Spinal cord (tissue), 10 donors: ENCODE data around the gene ANGPTL2. TPM values are rescaled to one million over a fixed set of nuclear protein-coding genes. Genes with fewer than 3 reads are reported as not detected.

ENCODE experiments used
- DNase-seq, 6 donors: peaks; one replicate each; pipeline versions ENCODE4 v3.0.0 to v3.0.0-alpha.2; 2013 to 2015; ENCODE audit warnings: low spot score in 6 of 6, low read depth in 4 of 6
- H3K27ac ChIP-seq: one replicate; pipeline ENCODE4 v1.5.1; 2013; ENCODE audit warnings: low read depth, low read length, control low read depth
- H3K27me3 ChIP-seq: one replicate; pipeline ENCODE4 v1.6.1; 2013; ENCODE audit warnings: low read length; ENCODE audit not compliant: control insufficient read depth, insufficient read depth
- H3K36me3 ChIP-seq: one replicate; pipeline ENCODE4 v1.6.1; 2013; ENCODE audit warnings: low read length; ENCODE audit not compliant: control insufficient read depth, insufficient read depth
- H3K4me1 ChIP-seq: one replicate; pipeline ENCODE4 v1.6.1; 2013; ENCODE audit warnings: low read length; ENCODE audit not compliant: control insufficient read depth, insufficient read depth
- H3K4me3 ChIP-seq: one replicate; pipeline ENCODE4 v1.5.1; 2013; ENCODE audit warnings: low read depth, low read length, control low read depth
- H3K9me3 ChIP-seq: one replicate; pipeline ENCODE4 v1.6.1; 2013; ENCODE audit warnings: low read length; ENCODE audit not compliant: control insufficient read depth, insufficient read depth
- WGBS: methylation state at CpG from one replicate; pipeline ENCODE4 v1.1.5; 2013; ENCODE audit warnings: missing lambda C conversion rate; ENCODE audit not compliant: insufficient coverage; 5-methylcytosine and 5-hydroxymethylcytosine counted together
- polyA plus RNA-seq, 2 donors: library from polyadenylated mRNA; unstranded; fragments of 120-200 nt; gene quantifications; one replicate each; pipeline ENCODE4 v1.2.1, GENCODE V29; 2013; ENCODE audit not compliant: insufficient read length in 2 of 2
- total RNA-seq, 2 donors: library from RNA; depleted of rRNA in 1 of 2; stranded (reverse); fragments of 120-200 nt in 1 of 2; fragments of >200 nt in 1 of 2; gene quantifications; one replicate each; pipeline versions ENCODE4 v1.2.3 to v1.2.4, GENCODE V29; 2013 to 2014
- donor health status: healthy.

Gene ANGPTL2
- total and polyA plus RNA-seq, 4 donors = 22.1 to 58.5 (median 46.4) TPM

DNA sequence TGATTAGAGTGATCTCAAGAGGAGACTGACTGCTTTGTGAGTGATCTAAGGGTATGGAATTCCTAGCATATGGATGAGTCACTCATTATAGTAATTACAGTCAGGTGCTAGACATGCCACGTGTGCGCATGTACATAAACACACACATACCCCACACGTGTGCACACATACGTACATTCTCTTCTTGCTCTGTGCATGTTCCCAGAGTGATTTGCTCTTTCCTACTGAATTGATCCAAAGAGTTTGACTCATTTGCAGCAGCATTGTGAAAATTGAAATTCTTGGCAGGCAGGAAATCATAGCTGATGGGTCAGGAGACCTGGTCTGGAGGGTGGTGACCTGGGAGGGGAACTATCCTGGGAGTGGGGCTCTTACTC is 63.8 kb downstream of the ANGPTL2 start:
- H3K27ac ChIP-seq = peak overlapping the region; percentile 19
- no peaks in the 10 kb centered on the region for H3K27me3 ChIP-seq
- H3K9me3 ChIP-seq = no peaks in the 10 kb centered on the region
- WGBS = no CpG with 5 or more reads among the region's 4 CpGs
- no peak overlapping the region for H3K4me3 ChIP-seq
- DNase-seq = peak in 1 of 6 donors; percentile 70
- peaks cover 6% of the 10 kb centered on the region for H3K36me3 ChIP-seq
- H3K4me1 ChIP-seq = peaks cover 34% of the 10 kb centered on the region

DNA sequence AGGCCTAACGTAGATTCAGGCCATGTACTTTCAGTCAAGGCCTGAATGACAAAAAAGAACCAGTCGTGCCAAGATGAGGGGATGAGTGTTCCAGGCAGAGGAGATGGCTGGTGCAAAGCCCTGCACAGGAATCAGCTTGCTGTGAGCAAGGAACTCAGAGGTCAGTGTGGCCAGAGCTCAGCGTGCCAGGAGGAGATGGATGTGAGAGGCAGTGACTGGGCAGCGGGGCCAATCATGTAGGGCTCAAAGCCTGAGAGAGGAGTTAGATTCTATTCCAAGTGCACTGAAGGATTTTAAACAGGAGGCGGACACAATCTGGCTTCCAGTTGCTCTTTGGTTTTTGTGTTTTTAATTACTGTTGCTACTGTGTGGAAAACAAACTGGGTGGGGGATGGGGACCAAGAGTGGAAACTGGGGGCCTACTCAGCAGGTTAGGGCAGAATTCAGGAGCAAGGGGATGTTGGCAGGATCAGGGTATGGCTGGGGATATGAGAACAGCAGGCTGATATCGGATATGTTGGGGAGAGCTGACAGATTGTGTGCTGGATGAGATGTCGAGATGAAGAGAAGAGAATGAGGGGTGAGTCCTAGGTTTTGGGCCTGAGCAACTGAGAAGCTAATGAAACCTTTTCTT is 64.3 kb downstream of the ANGPTL2 start:
- peak in 3 of 6 donors; percentile 48 to 76 (median 59) for DNase-seq

DNA sequence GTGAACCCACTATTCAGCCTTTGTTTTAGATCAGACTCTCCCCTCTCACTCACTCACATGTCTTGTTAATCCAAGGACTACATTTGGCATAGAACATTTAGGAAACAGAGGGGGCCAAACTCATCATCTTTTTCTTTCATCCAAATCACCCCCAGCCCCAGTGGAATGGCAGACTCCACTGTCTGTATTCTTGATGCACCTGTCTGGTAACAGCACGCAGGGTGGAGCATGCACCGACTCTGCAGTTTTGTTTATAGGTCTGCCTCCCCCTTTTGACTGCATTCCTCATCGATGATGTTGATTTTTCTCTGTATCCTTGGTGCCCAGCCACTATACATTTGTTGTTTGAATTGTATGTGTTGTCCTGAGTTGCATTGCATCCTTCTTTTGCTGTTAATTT is 66.0 kb downstream of the ANGPTL2 start:
- Histone ChIP-seq H3K4me3 (no peak overlapping the region), H3K27me3 (no peaks in the 10 kb centered on the region), H3K4me1 (peaks cover 42% of the 10 kb centered on the region), H3K36me3 (peaks cover 11% of the 10 kb centered on the region), H3K9me3 (no peaks in the 10 kb centered on the region), H3K27ac (no peak overlapping the region)
- 92% methylated on average over 2 of the region's 3 CpGs for WGBS
- no peak for DNase-seq

More for the DNA sequence above, 64.3 kb downstream of the ANGPTL2 start:
- no peaks in the 10 kb centered on the region for H3K9me3 ChIP-seq
- H3K36me3 ChIP-seq = peaks cover 7% of the 10 kb centered on the region
- H3K4me3 ChIP-seq = no peak overlapping the region
- WGBS = 44% methylated on average over 7 of the region's 7 CpGs
- peaks cover 39% of the 10 kb centered on the region for H3K4me1 ChIP-seq
- H3K27me3 ChIP-seq = no peaks in the 10 kb centered on the region
- peak overlapping the region; percentile 29 for H3K27ac ChIP-seq

- Histone ChIP-seq H3K4me1 (peaks cover 43% of the 10 kb centered on the region), H3K27me3 (no peaks in the 10 kb centered on the region), H3K27ac (no peak overlapping the region), H3K36me3 (peaks cover 11% of the 10 kb centered on the region), H3K4me3 (no peak overlapping the region), H3K9me3 (no peaks in the 10 kb centered on the region)
- no peak for DNase-seq
These were observed 66.6 kb downstream of the ANGPTL2 start for GRCh38 chr9:127055745-127056402.

DNA sequence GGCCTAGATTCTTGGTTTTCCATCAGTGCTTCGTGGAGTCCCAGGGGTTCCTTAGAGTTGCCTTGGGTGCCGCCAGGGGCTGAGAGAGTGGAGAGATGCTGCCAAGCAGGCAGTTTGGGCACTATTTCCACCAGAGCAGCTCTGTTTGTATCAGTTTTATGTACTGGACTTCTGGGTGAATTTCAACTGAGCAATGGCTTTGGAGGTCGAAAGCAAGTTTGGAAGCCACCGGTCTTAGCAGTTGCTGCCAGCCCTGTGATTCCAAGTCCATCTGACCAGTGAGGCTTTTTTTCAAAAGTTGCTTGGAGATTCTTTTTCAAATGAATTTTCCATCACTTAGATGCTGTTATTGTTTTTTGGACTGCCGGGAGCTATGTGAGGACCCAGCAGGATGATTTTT is 68.5 kb downstream of the ANGPTL2 start:
- Histone ChIP-seq H3K4me3 (no peak overlapping the region), H3K36me3 (peaks cover 18% of the 10 kb centered on the region), H3K27me3 (no peaks in the 10 kb centered on the region), H3K9me3 (no peaks in the 10 kb centered on the region), H3K4me1 (peaks cover 49% of the 10 kb centered on the region), H3K27ac (peak overlapping the region; percentile 53)
- DNase-seq = peak in 1 of 6 donors; percentile 43
- 56% methylated on average over 3 of the region's 5 CpGs for WGBS

DNA sequence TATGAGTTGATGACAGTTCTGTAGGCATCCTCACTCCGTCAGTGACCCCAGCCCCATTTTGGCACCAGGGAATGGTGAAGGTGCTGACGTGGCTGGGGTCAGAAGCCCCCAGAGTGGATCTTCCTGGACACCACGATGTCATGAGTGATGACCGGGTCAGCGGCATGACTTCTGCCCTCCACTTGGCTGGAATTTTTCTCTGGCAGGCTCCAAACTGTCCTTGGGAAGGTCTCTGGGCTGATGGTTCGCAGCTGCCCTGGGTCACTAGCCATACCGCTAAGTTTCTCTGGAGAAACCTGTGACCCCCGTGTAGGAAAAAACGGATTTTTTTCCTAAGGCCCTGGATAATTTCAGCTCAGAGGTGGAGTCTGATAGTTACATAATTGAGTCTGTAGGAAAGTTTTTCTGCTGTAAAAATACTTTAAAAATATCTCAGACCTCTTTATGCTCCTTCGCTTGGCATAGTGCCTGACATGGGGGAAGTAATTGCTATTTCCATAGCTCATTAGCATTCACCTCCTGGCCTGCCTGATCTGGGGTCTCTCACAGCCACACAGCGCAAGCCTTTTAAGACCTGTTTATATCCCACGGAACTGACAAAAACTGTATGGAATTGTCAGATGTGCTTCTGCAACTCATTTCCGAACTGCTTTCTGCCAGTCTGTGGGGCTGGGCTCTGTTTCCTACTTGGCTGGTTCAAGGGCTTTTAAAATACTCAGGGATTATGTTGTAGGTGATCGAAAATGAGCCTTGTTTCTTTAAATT is 69.2 kb downstream of the ANGPTL2 start:
- Histone ChIP-seq H3K4me1 (peaks cover 44% of the 10 kb centered on the region), H3K4me3 (no peak overlapping the region), H3K27ac (peak overlapping the region; percentile 53), H3K36me3 (peaks cover 18% of the 10 kb centered on the region), H3K27me3 (no peaks in the 10 kb centered on the region), H3K9me3 (no peaks in the 10 kb centered on the region)
- peak in 2 of 6 donors; percentile 71 to 74 for DNase-seq
- 66% methylated on average over 12 of the region's 14 CpGs for WGBS

DNA sequence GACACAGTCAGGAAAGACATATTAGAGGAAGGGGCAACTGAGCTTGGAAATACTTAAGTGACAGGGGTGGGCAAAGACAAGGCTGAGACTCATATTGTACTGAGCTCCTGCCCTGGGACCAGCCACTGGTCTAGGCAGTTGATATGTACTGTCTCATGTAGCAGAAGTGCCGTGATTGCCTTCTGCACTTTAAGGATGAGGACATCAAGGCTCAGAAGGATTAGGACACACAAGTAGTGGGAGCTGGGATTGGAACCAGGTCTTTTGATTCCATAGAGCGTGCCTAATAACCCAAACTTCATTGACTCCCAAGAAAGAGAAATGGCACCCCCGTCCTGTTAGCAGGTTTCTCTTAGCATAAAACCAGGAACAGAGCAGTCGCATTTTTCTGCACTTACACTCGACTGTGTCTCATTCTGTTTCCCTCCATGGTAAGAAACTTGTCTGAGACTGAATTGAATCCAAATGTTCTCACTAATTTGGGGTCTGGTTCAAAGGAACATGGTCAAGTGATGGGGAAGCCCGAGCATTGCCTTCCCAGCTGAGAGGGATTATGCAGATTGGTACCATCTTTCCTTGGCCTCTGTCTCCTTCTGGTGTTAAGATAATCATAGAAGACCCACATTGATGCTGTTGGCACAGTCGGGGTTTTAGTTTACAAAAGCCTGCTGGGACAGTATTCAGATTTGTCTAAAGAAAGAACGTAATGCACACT is 70.4 kb downstream of the ANGPTL2 start:
- peaks cover 36% of the 10 kb centered on the region for H3K4me1 ChIP-seq
- no peaks in the 10 kb centered on the region for H3K27me3 ChIP-seq
- 88% methylated on average over 5 of the region's 8 CpGs for WGBS
- H3K27ac ChIP-seq = no peak overlapping the region
- DNase-seq = no peak
- H3K36me3 ChIP-seq = peaks cover 16% of the 10 kb centered on the region
- no peak overlapping the region for H3K4me3 ChIP-seq
- no peaks in the 10 kb centered on the region for H3K9me3 ChIP-seq

DNA sequence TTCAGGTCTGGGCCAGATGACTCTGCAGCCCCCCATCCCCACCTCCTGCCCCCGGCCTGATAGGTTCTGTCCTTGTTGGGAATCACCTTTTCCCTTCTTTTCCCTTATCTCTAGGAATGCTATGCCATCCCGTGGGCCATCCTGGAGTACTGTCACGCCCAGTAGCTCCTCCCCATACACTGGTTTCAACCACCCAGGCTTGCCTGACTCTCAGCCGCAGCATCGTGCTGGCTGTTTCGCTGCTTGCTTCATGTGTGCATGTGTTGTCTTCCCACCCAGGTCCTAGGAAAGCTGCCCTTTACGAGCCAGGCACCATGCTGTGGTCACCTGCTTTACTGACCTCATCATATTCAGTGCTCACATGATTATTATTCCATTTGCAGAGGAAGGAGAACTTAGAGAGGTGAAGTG is 71.8 kb downstream of the ANGPTL2 start:
- H3K27me3 ChIP-seq = no peaks in the 10 kb centered on the region
- H3K4me1 ChIP-seq = peaks cover 31% of the 10 kb centered on the region
- H3K9me3 ChIP-seq = no peaks in the 10 kb centered on the region
- 74% methylated on average over 5 of the region's 7 CpGs for WGBS
- H3K4me3 ChIP-seq = no peak overlapping the region
- DNase-seq = peak in 1 of 6 donors; percentile 6
- peaks cover 14% of the 10 kb centered on the region for H3K36me3 ChIP-seq
- no peak overlapping the region for H3K27ac ChIP-seq

DNA sequence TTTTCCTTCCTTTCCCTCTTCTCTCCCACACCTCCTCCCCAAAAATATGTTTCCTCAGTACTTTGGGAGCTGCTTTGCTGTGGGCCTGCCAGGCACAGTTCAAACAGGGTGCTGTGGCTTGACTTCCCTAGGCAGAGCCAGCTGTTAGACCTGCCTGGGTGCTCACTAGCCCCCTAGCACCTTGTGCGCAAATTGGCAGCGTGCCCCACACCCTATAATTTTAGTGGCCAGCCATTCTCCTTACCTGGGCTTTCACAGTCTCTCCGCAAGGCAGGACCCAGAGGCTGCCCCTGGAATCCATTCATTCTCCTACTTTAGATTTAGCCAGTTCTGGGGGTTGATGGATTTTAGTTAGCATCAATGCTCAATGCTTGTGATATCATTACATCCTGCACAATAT is 72.3 kb downstream of the ANGPTL2 start:
- Histone ChIP-seq H3K27ac (no peak overlapping the region), H3K4me3 (no peak overlapping the region), H3K27me3 (no peaks in the 10 kb centered on the region), H3K4me1 (peaks cover 30% of the 10 kb centered on the region), H3K9me3 (no peaks in the 10 kb centered on the region), H3K36me3 (peaks cover 14% of the 10 kb centered on the region)
- WGBS = 100% methylated on average over 1 of the region's 3 CpGs
- DNase-seq = no peak
